MM.1S (cell line): ENCODE results near the gene F2RL3.

ENCODE experiments used
- EZH2 ChIP-seq: fragments of 300-600 bp; sonication (generic); optimal IDR thresholded peaks from 2 replicates; pipeline ENCODE3; 2017; ENCODE audit warnings: low read depth, mild to moderate bottlenecking, antibody characterized with exemption, low read length, mixed read lengths
- EZH2phosphoT487 ChIP-seq: fragments of 300-600 bp; sonication (generic); IDR thresholded peaks from 2 replicates; pipeline ENCODE4 v1.6.1; 2018; ENCODE audit warnings: antibody characterized with exemption, low read length

GRCh38 chr19:16859626-16860025 lies 29.2 kb upstream of the F2RL3 start:
- TF ChIP-seq EZH2phosphoT487: no peak
- TF ChIP-seq EZH2: no peak
